IMR-90 (cell line): ENCODE data around the gene ATP9B.

Source experiments
- CEBPB ChIP-seq: IDR thresholded peaks from 2 replicates; pipeline ENCODE4 v1.6.1; 2012; ENCODE audit warnings: low read depth, low read length, improper control_type of control experiment
- CTCF ChIP-seq: conservative IDR thresholded peaks from 2 replicates; pipeline ENCODE4 v1.5.1; 2012; ENCODE audit warnings: mild to moderate bottlenecking, low read depth, low read length, improper control_type of control experiment
- ELK1 ChIP-seq: fragments of 150-350 bp; IDR thresholded peaks from 2 replicates; pipeline ENCODE4 v1.6.1; 2016; ENCODE audit warnings: low read depth, mild to moderate bottlenecking, low read length, moderate library complexity, borderline replicate concordance
- MAFK ChIP-seq: IDR thresholded peaks from 2 replicates; pipeline ENCODE4 v1.6.1; 2012; ENCODE audit warnings: low read depth, low read length, improper control_type of control experiment
- NFE2L2 ChIP-seq: fragments of 150-350 bp; IDR thresholded peaks from 2 replicates; pipeline ENCODE4 v1.6.1; 2016; ENCODE audit warnings: low read depth, mild to moderate bottlenecking, low read length
- POLR2A ChIP-seq: IDR thresholded peaks from 2 replicates; pipeline ENCODE4 v1.6.1; 2012; ENCODE audit warnings: mild to moderate bottlenecking, low read depth, low read length
- RAD21 ChIP-seq: IDR thresholded peaks from 2 replicates; pipeline ENCODE4 v1.6.1; 2012; ENCODE audit warnings: low read length, improper control_type of control experiment
- USF2 ChIP-seq: fragments of 150-350 bp; IDR thresholded peaks from 2 replicates; pipeline ENCODE4 v1.6.1; 2017; ENCODE audit warnings: mild to moderate bottlenecking, antibody characterized with exemption, low read length, low read depth

GRCh38 chr18:79339094-79339908, 270.1 kb downstream of the ATP9B start:
- TF ChIP-seq CTCF (no peak), MAFK (no peak), ELK1 (no peak), CEBPB (no peak), RAD21 (no peak), USF2 (no peak), POLR2A (no peak), NFE2L2 (no peak)
